ENCODE measurements around the gene EPAS1. TPM values are rescaled to one million over a fixed set of nuclear protein-coding genes. Genes with fewer than 3 reads are reported as not detected.

The EPAS1 gene
- total and polyA plus RNA-seq, 8 donors: 35.1 to 217 (median 117) TPM

DNA sequence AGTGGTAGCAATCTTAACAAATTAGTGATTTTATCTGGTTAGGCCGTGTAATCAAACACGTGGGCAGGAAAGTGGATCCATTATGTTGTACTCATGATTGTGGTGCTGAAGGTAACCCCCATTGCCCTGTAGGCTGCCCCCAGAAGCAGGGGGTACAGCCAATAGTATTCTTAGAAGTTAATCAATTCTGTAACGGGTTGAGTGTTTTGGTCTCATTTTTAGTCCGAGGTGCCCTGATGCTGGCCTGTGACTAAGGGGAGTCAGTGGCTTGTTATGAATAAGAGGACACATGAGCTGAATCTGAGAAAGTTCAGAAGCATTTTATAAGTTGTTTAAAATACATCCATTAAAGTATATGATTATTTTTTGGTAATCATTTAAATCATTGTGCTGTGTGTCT lies 8.6 kb downstream of the EPAS1 start:
- H3K27ac ChIP-seq: peak overlapping the region; percentile 65 to 82 (median 67)

DNA sequence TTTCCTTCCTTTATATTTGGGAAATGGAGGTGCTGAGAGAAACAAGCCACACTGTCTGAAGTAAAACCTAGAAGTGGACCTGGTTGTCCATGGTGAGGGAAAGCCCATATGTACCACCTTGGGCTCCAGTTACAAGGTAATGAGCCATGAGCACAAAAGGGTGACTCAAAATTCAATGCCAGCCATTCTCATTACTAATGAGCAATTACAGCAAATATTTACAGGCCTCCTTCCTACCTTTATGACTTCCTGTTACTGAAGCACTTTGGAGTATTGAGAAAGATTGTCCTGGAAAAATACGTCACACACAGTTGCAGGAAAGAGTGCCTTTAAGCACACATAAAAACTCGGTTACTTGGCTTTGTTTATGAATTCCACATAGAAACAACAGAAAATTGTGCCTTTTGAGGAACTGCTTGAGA lies 9.1 kb downstream of the EPAS1 start:
- 9 to 42% (median 20%) methylated on average over 2 of the region's 2 CpGs for WGBS, 5 donors
- intact Hi-C loops (cut with DNase I; ENCODE audit: low total_unique reads): no loop called here
- TF ChIP-seq POLR2AphosphoS5 (IDR thresholded peaks at IDR 0.05): peak in 2 of 3 donors; percentile 60 to 87
- TF ChIP-seq POLR2A (IDR thresholded peaks at IDR 0.05): no peak
- TF ChIP-seq, protein P1, sequence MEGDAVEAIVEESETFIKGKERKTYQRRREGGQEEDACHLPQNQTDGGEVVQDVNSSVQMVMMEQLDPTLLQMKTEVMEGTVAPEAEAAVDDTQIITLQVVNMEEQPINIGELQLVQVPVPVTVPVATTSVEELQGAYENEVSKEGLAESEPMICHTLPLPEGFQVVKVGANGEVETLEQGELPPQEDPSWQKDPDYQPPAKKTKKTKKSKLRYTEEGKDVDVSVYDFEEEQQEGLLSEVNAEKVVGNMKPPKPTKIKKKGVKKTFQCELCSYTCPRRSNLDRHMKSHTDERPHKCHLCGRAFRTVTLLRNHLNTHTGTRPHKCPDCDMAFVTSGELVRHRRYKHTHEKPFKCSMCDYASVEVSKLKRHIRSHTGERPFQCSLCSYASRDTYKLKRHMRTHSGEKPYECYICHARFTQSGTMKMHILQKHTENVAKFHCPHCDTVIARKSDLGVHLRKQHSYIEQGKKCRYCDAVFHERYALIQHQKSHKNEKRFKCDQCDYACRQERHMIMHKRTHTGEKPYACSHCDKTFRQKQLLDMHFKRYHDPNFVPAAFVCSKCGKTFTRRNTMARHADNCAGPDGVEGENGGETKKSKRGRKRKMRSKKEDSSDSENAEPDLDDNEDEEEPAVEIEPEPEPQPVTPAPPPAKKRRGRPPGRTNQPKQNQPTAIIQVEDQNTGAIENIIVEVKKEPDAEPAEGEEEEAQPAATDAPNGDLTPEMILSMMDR (IDR thresholded peaks at IDR 0.05): no peak
- Histone ChIP-seq H3K36me3 (no peaks in the 10 kb centered on the region), H3K27ac (peak overlapping the region; percentile 65 to 82 (median 79)), H3K4me3 (no peak overlapping the region), H3K9me3 (no peaks in the 10 kb centered on the region), H3K27me3 (no peaks in the 10 kb centered on the region), H3K4me1 (peaks cover 52 to 95% (median 72%) of the 10 kb centered on the region in 4 donors)
- DNase-seq: peak in 1 of 2 donors; percentile 87

More for the DNA sequence above, 8.6 kb downstream of the EPAS1 start:
- H3K36me3 ChIP-seq: no peaks in the 10 kb centered on the region
- H3K4me3 ChIP-seq: no peak overlapping the region
- H3K4me1 ChIP-seq: peaks cover 49 to 94% (median 74%) of the 10 kb centered on the region in 4 donors
- H3K9me3 ChIP-seq: no peaks in the 10 kb centered on the region
- no peak for DNase-seq
- no peaks in the 10 kb centered on the region for H3K27me3 ChIP-seq
- TF ChIP-seq POLR2A (IDR thresholded peaks at IDR 0.05) (no peak), EP300 (IDR thresholded peaks at IDR 0.05) (no peak), POLR2AphosphoS5 (IDR thresholded peaks at IDR 0.05) (no peak)
- TF ChIP-seq, protein P1 (IDR thresholded peaks at IDR 0.05): no peak
- 53 to 71% (median 63%) methylated on average over 4 of the region's 4 CpGs for WGBS, 5 donors
- intact Hi-C loops (cut with DNase I; ENCODE audit: low total_unique reads): no loop called here

DNA sequence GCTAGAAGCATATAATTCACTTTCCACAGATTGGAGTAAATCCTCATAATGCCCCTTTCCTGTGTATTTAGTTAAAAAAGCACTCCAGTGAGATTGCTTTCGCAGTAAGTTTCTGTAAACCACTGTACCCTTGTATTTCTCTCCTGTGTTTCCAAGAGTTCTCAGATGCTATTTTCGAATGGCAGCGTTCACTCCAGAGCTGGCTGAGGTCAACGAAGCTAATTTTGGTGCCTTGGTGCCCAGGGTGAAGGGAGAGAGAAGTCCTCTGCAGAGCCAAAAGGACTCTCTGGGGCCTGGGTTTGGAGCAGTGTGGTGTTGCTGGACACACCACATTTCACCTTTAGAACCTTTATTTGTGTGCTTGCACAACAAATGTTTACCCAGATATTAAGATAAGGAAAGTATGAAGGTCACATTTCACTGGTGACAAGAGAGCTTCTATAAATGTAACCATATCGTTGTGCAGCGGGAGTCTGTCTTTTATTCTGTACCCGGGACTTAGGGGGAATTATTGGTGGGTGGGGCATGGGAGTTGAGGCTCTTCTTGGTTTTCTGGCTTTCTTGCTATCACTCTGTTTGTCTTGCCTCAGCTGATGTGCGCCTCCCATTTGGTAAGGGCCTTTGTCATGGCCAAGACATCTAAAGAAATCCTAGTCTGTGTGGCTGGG lies 9.9 kb downstream of the EPAS1 start:
- WGBS, 5 donors: 42 to 52% (median 49%) methylated on average over 8 of the region's 8 CpGs
- TF ChIP-seq POLR2A (IDR thresholded peaks at IDR 0.05): no peak
- TF ChIP-seq, protein P1 (IDR thresholded peaks at IDR 0.05): no peak
- no peak for TF ChIP-seq POLR2AphosphoS5 (IDR thresholded peaks at IDR 0.05)
- TF ChIP-seq EP300 (IDR thresholded peaks at IDR 0.05): no peak
- peaks cover 56 to 95% (median 75%) of the 10 kb centered on the region in 4 donors for H3K4me1 ChIP-seq
- peak overlapping the region; percentile 65 to 82 (median 78) for H3K27ac ChIP-seq
- H3K36me3 ChIP-seq: no peaks in the 10 kb centered on the region
- intact Hi-C loops (cut with DNase I; ENCODE audit: low total_unique reads): no loop called here
- DNase-seq: peak in 1 of 2 donors; percentile 30
- H3K9me3 ChIP-seq: no peaks in the 10 kb centered on the region
- peak overlapping the region in 1 of 4 donors; percentile 13 for H3K4me3 ChIP-seq
- no peaks in the 10 kb centered on the region for H3K27me3 ChIP-seq

DNA sequence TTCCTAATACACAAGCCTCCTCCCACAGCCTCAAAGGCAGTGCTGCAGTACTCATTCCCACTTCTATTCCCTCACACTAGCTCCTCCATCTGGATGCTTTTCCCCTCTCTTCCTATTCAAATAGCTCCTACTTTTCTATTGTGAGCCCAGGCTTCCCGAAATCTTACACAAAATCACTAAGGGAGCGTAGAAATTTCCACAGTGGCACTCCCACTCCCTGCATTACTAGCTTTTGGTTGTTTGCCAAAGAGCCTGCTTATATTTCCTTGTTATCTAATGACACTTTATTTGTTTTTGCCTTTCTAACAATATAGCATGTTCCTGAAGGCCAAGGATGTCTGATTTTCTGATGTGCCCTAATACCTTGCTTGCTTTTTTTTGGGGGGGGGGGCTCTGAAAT lies 10.9 kb downstream of the EPAS1 start:
- TF ChIP-seq POLR2AphosphoS5 (IDR thresholded peaks at IDR 0.05): peak in 1 of 3 donors; percentile 6
- TF ChIP-seq POLR2A (IDR thresholded peaks at IDR 0.05): no peak
- no peak for TF ChIP-seq EP300 (IDR thresholded peaks at IDR 0.05)
- TF ChIP-seq, protein P1 (IDR thresholded peaks at IDR 0.05): no peak
- H3K4me3 ChIP-seq: no peak overlapping the region
- no peaks in the 10 kb centered on the region for H3K9me3 ChIP-seq
- peak overlapping the region; percentile 43 to 82 (median 66) for H3K27ac ChIP-seq
- 20 to 39% (median 25%) methylated on average over 2 of the region's 2 CpGs for WGBS, 5 donors
- H3K36me3 ChIP-seq: no peaks in the 10 kb centered on the region
- no peaks in the 10 kb centered on the region for H3K27me3 ChIP-seq
- intact Hi-C loops (cut with DNase I; ENCODE audit: low total_unique reads): no loop called here
- DNase-seq: peak in 1 of 2 donors; percentile 73
- peaks cover 53 to 96% (median 72%) of the 10 kb centered on the region in 4 donors for H3K4me1 ChIP-seq

All from stomach (tissue), 9 donors.